Psoas muscle (tissue), 8 donors: ENCODE data around the gene UBE2N. TPM values are rescaled to one million over a fixed set of nuclear protein-coding genes. Genes with fewer than 3 reads are reported as not detected.

Experiments
- ATAC-seq, 4 donors: fragments of 200-7000 bp; cut with Tn5 transposase; one replicate each; pipeline ENCODE4 v1.9.1; 2020; ENCODE audit warnings: moderate library complexity in 3 of 4, mild to moderate bottlenecking in 2 of 4
- DNase-seq, 2 donors: peaks; one replicate each; pipeline ENCODE4 v3.0.0-alpha.2; 2020
- H3K27ac ChIP-seq: fragments of 200-600 bp; one replicate; pipeline ENCODE4 v1.8.0; 2022
- H3K27me3 ChIP-seq, 3 donors: fragments of 200-600 bp in 1 of 3; one replicate each; pipeline versions ENCODE4 v1.6.1 to v1.8.0; 2013 to 2022; ENCODE audit warnings: low read length in 2 of 3, mild to moderate bottlenecking in 2 of 3, moderate library complexity in 1 of 3; ENCODE audit not compliant: insufficient read depth in 3 of 3
- H3K36me3 ChIP-seq, 2 donors: fragments of 200-600 bp in 1 of 2; one replicate each; pipeline versions ENCODE4 v1.6.1 to v1.8.0; 2013 to 2022; ENCODE audit warnings: low read depth in 1 of 2, mild to moderate bottlenecking in 1 of 2, moderate library complexity in 1 of 2; ENCODE audit not compliant: insufficient read depth in 1 of 2
- H3K4me1 ChIP-seq: fragments of 200-600 bp; one replicate; pipeline ENCODE4 v1.8.0; 2022
- H3K4me3 ChIP-seq: fragments of 200-600 bp; one replicate; pipeline ENCODE4 v1.8.0; 2022; ENCODE audit warnings: mild to moderate bottlenecking
- H3K9me3 ChIP-seq: fragments of 200-600 bp; one replicate; pipeline ENCODE4 v1.8.0; 2022
- WGBS, 3 donors: extraction: QIAGEN DNeasy Blood & Tissue Kit; methylation state at CpG; one replicate each; pipeline versions ENCODE4 v1.1.6 to v1.1.7; 2013; 5-methylcytosine and 5-hydroxymethylcytosine counted together
- intact Hi-C, 2 donors: fragments of 100-400 bp; cut with DNase I; formaldehyde crosslinking; loops; one replicate each; pipeline versions ENCODE4 v1.11.0 to v1.14.2; 2022
- polyA plus RNA-seq, 3 donors: library from polyadenylated mRNA; stranded (reverse); fragments of 200-250 nt; gene quantifications; one replicate each; pipeline ENCODE4 v1.2.3, GENCODE V29; 2013
- total RNA-seq, 4 donors: library from RNA; stranded (reverse); fragmentation: NEBNext Ultra II Directional in 2 of 4; extraction: Animal tissue kit (Norgen Biotek cat#: 25700) in 2 of 4; gene quantifications; one replicate each; pipeline versions ENCODE4 v1.2.1 to v1.2.4, GENCODE V29; 2021 to 2023
- TF ChIP-seq, protein P1 (sequence below): fragments of 200-600 bp; IDR thresholded peaks from one replicate; pipeline ENCODE4 v1.8.0; 2022; ENCODE audit warnings: antibody characterized with exemption
- donor health status: healthy with polysubstance abuse.
- donor health status: DM: no; HTN: no; CAD: no; lungs with moderate emphysema.
- donor health status: Bipolar disorder and iron deficiency.
- donor health status: healthy.
- donor health status: DM: yes; HTN: yes; CAD: no.
- donor health status: DM: no; HTN: no; CAD: no.
- donor health status: DM: no; HTN: no; CAD: no.
- donor health status: DM: yes; HTN: yes; CAD: no.

Gene UBE2N
- total and polyA plus RNA-seq, 7 donors = 52.8 to 104 (median 81.6) TPM

DNA sequence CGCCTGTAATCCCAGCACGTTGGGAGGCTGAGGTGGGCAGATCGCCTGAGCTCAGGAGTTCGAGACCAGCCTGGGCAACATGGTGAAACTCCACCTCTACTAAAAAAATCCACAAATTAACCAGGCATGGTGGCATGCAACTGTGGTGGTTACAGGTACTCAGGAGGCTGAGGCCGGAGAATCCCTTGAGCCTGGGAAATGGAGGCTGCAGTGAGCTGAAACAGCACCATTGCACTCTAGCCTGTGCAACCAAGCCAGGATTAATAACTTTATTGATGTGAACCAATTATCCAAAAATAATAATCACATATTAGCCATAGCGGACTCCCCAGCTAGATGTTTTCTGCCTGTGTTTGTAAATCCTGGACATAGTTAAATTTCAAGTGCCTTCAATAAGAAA lies 65.8 kb downstream of the UBE2N start:
- H3K4me3 ChIP-seq = peak overlapping the region; percentile 78
- intact Hi-C loops = no loop called here
- H3K36me3 ChIP-seq = no peaks in the 10 kb centered on the region
- no peak for ATAC-seq
- H3K4me1 ChIP-seq = peaks cover 46% of the 10 kb centered on the region
- no peaks in the 10 kb centered on the region for H3K9me3 ChIP-seq
- peak overlapping the region; percentile 92 for H3K27ac ChIP-seq
- TF ChIP-seq, protein P1, sequence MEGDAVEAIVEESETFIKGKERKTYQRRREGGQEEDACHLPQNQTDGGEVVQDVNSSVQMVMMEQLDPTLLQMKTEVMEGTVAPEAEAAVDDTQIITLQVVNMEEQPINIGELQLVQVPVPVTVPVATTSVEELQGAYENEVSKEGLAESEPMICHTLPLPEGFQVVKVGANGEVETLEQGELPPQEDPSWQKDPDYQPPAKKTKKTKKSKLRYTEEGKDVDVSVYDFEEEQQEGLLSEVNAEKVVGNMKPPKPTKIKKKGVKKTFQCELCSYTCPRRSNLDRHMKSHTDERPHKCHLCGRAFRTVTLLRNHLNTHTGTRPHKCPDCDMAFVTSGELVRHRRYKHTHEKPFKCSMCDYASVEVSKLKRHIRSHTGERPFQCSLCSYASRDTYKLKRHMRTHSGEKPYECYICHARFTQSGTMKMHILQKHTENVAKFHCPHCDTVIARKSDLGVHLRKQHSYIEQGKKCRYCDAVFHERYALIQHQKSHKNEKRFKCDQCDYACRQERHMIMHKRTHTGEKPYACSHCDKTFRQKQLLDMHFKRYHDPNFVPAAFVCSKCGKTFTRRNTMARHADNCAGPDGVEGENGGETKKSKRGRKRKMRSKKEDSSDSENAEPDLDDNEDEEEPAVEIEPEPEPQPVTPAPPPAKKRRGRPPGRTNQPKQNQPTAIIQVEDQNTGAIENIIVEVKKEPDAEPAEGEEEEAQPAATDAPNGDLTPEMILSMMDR = no peak
- 87 to 95% (median 88%) methylated on average over 6 of the region's 6 CpGs for WGBS, 3 donors
- no peak for DNase-seq
- no peaks in the 10 kb centered on the region for H3K27me3 ChIP-seq

DNA sequence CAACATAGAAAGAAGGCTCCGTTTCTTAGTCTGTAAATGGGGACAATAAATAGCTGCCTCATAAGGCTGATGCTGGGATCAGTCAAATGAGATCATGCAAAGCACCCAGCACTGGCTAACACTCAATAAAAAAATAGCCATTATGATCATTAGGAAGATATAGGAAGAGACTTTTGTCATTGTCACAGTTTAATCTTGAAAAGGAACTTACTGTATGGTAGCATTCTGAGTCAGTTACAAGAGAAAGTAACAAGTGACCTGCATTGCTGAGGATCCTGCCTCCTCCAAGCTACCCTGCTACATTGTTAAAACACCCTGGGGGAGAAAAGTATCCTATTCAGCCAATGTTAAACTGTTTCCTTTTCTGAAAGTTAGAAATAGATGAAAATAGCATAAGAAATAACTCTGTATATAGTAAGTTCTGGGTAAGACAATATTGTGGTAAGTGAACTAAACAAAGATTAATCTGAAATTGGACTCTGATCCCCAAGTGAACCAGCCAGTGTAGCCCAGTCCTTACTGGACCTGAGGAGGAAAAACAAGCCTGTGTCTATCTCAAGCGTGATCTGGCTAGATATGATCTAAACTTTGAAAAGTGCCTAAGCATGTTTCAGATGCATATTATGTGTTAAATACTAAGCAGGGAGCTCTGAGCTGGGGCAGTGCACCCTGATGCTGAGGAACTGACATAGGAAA lies 67.6 kb downstream of the UBE2N start:
- Histone ChIP-seq H3K9me3 (no peaks in the 10 kb centered on the region), H3K4me1 (peaks cover 42% of the 10 kb centered on the region), H3K27me3 (no peaks in the 10 kb centered on the region), H3K4me3 (peak overlapping the region; percentile 78), H3K27ac (peak overlapping the region; percentile 92), H3K36me3 (no peaks in the 10 kb centered on the region)
- TF ChIP-seq, protein P1 = no peak
- WGBS, 3 donors = 40 to 79% (median 40%) methylated on average over 2 of the region's 2 CpGs
- intact Hi-C loops = no loop called here
- ATAC-seq (no peak), DNase-seq (no peak)

DNA sequence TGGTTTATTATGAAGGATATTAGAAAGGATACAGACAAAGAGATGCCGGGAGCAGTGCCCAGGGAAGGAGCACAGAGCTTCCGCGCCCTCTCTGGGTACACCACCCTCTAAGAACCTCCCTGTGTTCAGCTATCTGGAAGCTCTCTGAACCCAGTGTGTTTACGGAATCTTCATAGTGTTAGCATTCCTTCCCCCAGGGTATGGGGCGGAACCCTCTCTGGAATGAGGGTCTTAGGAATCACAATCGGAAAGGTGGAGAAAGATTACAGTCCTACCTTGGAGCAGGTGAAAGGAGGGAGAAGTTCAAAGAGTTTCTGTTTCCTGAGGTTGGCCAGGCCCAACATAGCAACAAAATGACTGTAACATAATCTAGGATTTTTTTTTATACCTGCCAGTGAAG lies 70.8 kb downstream of the UBE2N start:
- H3K36me3 ChIP-seq = no peaks in the 10 kb centered on the region
- intact Hi-C loops = no loop called here
- H3K4me3 ChIP-seq = no peak overlapping the region
- ATAC-seq = no peak
- TF ChIP-seq, protein P1 = no peak
- H3K27ac ChIP-seq = no peak overlapping the region
- DNase-seq = no peak
- no peaks in the 10 kb centered on the region for H3K27me3 ChIP-seq
- peaks cover 46% of the 10 kb centered on the region for H3K4me1 ChIP-seq
- WGBS, 3 donors = 92 to 97% (median 94%) methylated on average over 6 of the region's 6 CpGs
- H3K9me3 ChIP-seq = no peaks in the 10 kb centered on the region

DNA sequence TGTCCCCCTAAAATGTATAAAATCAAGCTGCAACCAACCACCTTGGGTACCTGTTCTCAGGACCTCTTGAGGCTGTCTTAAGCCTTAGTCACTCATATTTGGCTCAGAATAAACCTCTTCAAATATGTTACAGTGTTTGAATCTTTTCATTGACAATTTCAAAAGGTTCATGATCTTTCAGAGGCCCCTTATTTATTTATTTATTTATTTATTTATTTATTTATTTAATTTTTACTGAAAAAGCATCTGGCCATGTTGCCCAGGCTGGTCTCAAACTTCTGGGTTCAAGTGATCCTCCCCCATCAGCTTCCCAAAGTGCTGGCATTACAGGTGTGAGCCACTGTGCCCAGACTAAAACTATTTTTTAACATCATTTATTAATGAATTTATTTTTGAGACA lies 72.2 kb downstream of the UBE2N start:
- DNase-seq (no peak), ATAC-seq (no peak)
- Histone ChIP-seq H3K4me3 (no peak overlapping the region), H3K27me3 (no peaks in the 10 kb centered on the region), H3K36me3 (no peaks in the 10 kb centered on the region), H3K27ac (no peak overlapping the region), H3K9me3 (no peaks in the 10 kb centered on the region), H3K4me1 (peaks cover 41% of the 10 kb centered on the region)
- TF ChIP-seq, protein P1 = no peak
- intact Hi-C loops = no loop called here

DNA sequence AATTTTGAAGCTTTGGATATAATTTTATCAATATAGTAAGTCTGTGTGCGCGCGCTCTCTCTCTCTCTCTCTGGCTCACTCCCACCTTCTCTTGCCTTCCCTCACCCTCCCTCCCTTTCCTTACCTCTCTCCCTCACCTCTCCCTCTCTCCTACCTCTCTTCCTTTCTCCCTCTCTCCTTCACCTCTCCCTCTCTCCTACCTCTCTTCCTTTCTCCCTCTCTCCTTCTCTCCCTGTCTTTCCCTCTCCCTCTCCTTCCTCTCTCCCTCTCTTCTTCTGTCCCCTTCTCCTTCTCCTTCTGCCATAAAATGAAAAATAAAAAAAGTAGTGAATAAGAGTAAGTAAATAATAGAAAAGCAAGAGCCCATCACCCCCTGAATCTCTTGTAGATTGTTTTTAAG lies 73.0 kb downstream of the UBE2N start:
- 99 to 100% (median 100%) methylated on average over 3 of the region's 3 CpGs for WGBS, 3 donors
- intact Hi-C loops = no loop called here
- no peaks in the 10 kb centered on the region for H3K9me3 ChIP-seq
- H3K36me3 ChIP-seq = no peaks in the 10 kb centered on the region
- H3K27ac ChIP-seq = no peak overlapping the region
- TF ChIP-seq, protein P1 = no peak
- ATAC-seq = no peak
- no peak for DNase-seq
- no peak overlapping the region for H3K4me3 ChIP-seq
- H3K4me1 ChIP-seq = peaks cover 33% of the 10 kb centered on the region
- H3K27me3 ChIP-seq = no peaks in the 10 kb centered on the region
